ENCODE measurements around the gene STPG2.

GRCh38 chr4:97786306-97786920, 356.9 kb downstream of the STPG2 start:
- TF ChIP-seq PKNOX1 (IDR thresholded peaks at IDR 0.05): no peak
- TF ChIP-seq FOXM1 (IDR thresholded peaks at IDR 0.05; ENCODE audit: borderline replicate concordance): no peak
- TF ChIP-seq FOXA1 (IDR thresholded peaks at IDR 0.05): no peak
- no peak for TF ChIP-seq L3MBTL2 (conservative IDR thresholded peaks at IDR 0.05)
- TF ChIP-seq SUZ12 (IDR thresholded peaks at IDR 0.05): no peak
- no peak for TF ChIP-seq FOXK2 (IDR thresholded peaks at IDR 0.05)
- no peak for TF ChIP-seq HDGF (IDR thresholded peaks at IDR 0.05; ENCODE audit: borderline replicate concordance)
- no peak for TF ChIP-seq CTBP1 (IDR thresholded peaks at IDR 0.05; ENCODE audit: borderline replicate concordance)
- no peak for TF ChIP-seq ZNF384 (IDR thresholded peaks at IDR 0.05)
- no peak for TF ChIP-seq SP1 (IDR thresholded peaks at IDR 0.05)

Data from HEK293T (cell line).